Naive thymus-derived CD4-positive, alpha-beta T cell (primary cell): Measurements from ENCODE around the gene DSN1. TPM values are rescaled to one million over a fixed set of nuclear protein-coding genes. Genes with fewer than 3 reads are reported as not detected.
A peak's percentile ranks its signal among the peaks of the same experiment; 100 is the strongest.

Source experiments
- ATAC-seq: fragments of 150-1000 bp; cut with Tn5 transposase; 2 replicates; pipeline ENCODE4 v1.10.0; 2021; ENCODE audit warnings: mild to moderate bottlenecking, moderate library complexity
- CTCF ChIA-PET: fragments of 350-600 bp; sonication (Branson Sonifier 250); formaldehyde crosslinking; loops from one replicate; lab custom pipeline; 2021; ENCODE audit warnings: antibody characterized with exemption; lab: Charles Lee
- POLR2A ChIA-PET: fragments of 350-600 bp; sonication (Branson Sonifier 250); formaldehyde crosslinking; loops from one replicate; lab custom pipeline; 2021; ENCODE audit warnings: antibody characterized with exemption, inconsistent platforms; lab: Charles Lee
- DNase-seq, 9 donors: peaks; one replicate each; pipeline versions ENCODE4 v3.0.0 to v3.0.0-alpha.2; 2020 to 2022; ENCODE audit warnings: mixed read lengths in 1 of 9
- H3K27ac ChIP-seq: one replicate; pipeline ENCODE4 v1.7.0; 2013; ENCODE audit warnings: mild to moderate bottlenecking, low read depth, low read length, moderate library complexity
- H3K27me3 ChIP-seq, 2 donors: one replicate each; pipeline ENCODE4 v1.7.0; 2013; ENCODE audit warnings: low read length in 2 of 2, mild to moderate bottlenecking in 2 of 2, moderate library complexity in 2 of 2; ENCODE audit not compliant: control insufficient read depth in 2 of 2, insufficient read depth in 2 of 2
- H3K36me3 ChIP-seq, 3 experiments: 1 replicate in 2 of 3; 2 replicates in 1 of 3; pipeline ENCODE4 v1.7.0; 2013; ENCODE audit warnings: low read length in 3 of 3, mild to moderate bottlenecking in 3 of 3, moderate library complexity in 1 of 3; ENCODE audit not compliant: insufficient read depth in 3 of 3, control insufficient read depth in 2 of 3
- H3K4me1 ChIP-seq, 2 donors: one replicate each; pipeline ENCODE4 v1.7.0; 2013; ENCODE audit warnings: low read length in 2 of 2, mild to moderate bottlenecking in 2 of 2, moderate library complexity in 1 of 2; ENCODE audit not compliant: control insufficient read depth in 2 of 2, insufficient read depth in 2 of 2
- H3K4me3 ChIP-seq: 2 replicates; pipeline ENCODE4 v1.7.0; 2013; ENCODE audit warnings: mild to moderate bottlenecking, low read length
- H3K9me3 ChIP-seq, 3 experiments: 1 replicate in 2 of 3; 2 replicates in 1 of 3; pipeline ENCODE4 v1.7.0; 2013; ENCODE audit warnings: low read length in 3 of 3; ENCODE audit not compliant: control insufficient read depth in 2 of 3
- H3K27ac Mint-ChIP-seq, 9 donors: one replicate each; pipeline ENCODE4 v1.8.0; 2020 to 2022; ENCODE audit warnings: mixed read lengths in 9 of 9, mild to moderate bottlenecking in 8 of 9, moderate library complexity in 5 of 9, inconsistent platforms in 2 of 9
- H3K27me3 Mint-ChIP-seq, 5 donors: one replicate each; pipeline ENCODE4 v1.8.0; 2021 to 2022; ENCODE audit warnings: mixed read lengths in 5 of 5, mild to moderate bottlenecking in 1 of 5
- H3K36me3 Mint-ChIP-seq, 5 donors: one replicate each; pipeline ENCODE4 v1.8.0; 2020 to 2022; ENCODE audit warnings: mixed read lengths in 5 of 5, mild to moderate bottlenecking in 3 of 5, inconsistent platforms in 1 of 5
- H3K4me1 Mint-ChIP-seq, 7 donors: one replicate each; pipeline ENCODE4 v1.8.0; 2020 to 2022; ENCODE audit warnings: mixed read lengths in 7 of 7, mild to moderate bottlenecking in 3 of 7, inconsistent platforms in 1 of 7
- H3K4me3 Mint-ChIP-seq, 10 donors: one replicate each; pipeline ENCODE4 v1.8.0; 2020 to 2022; ENCODE audit warnings: mild to moderate bottlenecking in 10 of 10, mixed read lengths in 10 of 10, moderate library complexity in 6 of 10, inconsistent platforms in 2 of 10
- H3K9me3 Mint-ChIP-seq, 11 donors: one replicate each; pipeline ENCODE4 v1.8.0; 2020 to 2022; ENCODE audit warnings: mixed read lengths in 11 of 11, mild to moderate bottlenecking in 4 of 11, inconsistent platforms in 1 of 11, moderate library complexity in 1 of 11
- intact Hi-C, 2 donors: fragments of 100-400 bp; cut with micrococcal nuclease; formaldehyde crosslinking; loops; one replicate each; pipeline ENCODE4 v1.15.1; 2023
- polyA plus RNA-seq, 2 donors: library from polyadenylated mRNA; unstranded; fragments of 300-500 nt; fragmentation: Illumina TruSeq; gene quantifications; one replicate each; pipeline ENCODE4 v1.2.3, GENCODE V29; 2021
- total RNA-seq, 6 experiments: library from RNA in 5 of 6; stranded (reverse) in 5 of 6; gene quantifications; 1 replicate in 5 of 6; 2 replicates in 1 of 6; pipeline ENCODE4 v1.2.3 and lab custom pipeline; 2021 to 2026

DSN1 gene, protein sequence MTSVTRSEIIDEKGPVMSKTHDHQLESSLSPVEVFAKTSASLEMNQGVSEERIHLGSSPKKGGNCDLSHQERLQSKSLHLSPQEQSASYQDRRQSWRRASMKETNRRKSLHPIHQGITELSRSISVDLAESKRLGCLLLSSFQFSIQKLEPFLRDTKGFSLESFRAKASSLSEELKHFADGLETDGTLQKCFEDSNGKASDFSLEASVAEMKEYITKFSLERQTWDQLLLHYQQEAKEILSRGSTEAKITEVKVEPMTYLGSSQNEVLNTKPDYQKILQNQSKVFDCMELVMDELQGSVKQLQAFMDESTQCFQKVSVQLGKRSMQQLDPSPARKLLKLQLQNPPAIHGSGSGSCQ
- total RNA-seq (10 to 100 TPM in 4 of 5 experiments, 1 to 10 TPM in 1; 9.2 to 27.5 (median 13.4) TPM), polyA plus RNA-seq (10 to 100 TPM in 1 of 2 donors, 1 to 10 TPM in 1; 9.0 to 10.5 TPM), total RNA-seq (lab: John Stamatoyannopoulos, UW) (12.1 reads per million, percentile 40 among the genes with 10 or more reads in this experiment)

- peak; percentile 94 to 100 (median 97) for DNase-seq
- POLR2A ChIA-PET = interaction anchor here (0.5 to 1.9 kb wide), 6 partner anchors 9 to 313 kb away, joined by 3 to 7 read pairs (median 3); partner anchors contain the start of gene SLA2
- no peaks in the 10 kb centered on the region for H3K27me3 ChIP-seq
- Mint-ChIP-seq H3K4me3 (peak within 1 kb of the TSS; percentile 83 to 98 (median 95)), H3K9me3 (peaks cover 0 to 5% (median 0%) of the 10 kb centered on the region in 11 donors), H3K27ac (peak within 1 kb of the TSS; percentile 90 to 100 (median 97)), H3K36me3 (peaks cover 0 to 5% (median 0%) of the 10 kb centered on the region in 5 donors), H3K4me1 (peaks cover 8 to 36% (median 27%) of the 10 kb centered on the region in 7 donors), H3K27me3 (peaks cover 0 to 2% (median 0%) of the 10 kb centered on the region in 5 donors)
- peaks cover 0 to 12% (median 0%) of the 10 kb centered on the region in 3 experiments for H3K36me3 ChIP-seq
- ATAC-seq = peak; percentile 90
- CTCF ChIA-PET = no interaction called here
- peaks cover 8 to 13% of the 10 kb centered on the region in 2 donors for H3K4me1 ChIP-seq
- intact Hi-C loops = loop anchor here (1.0 to 10.0 kb wide), 11 partner anchors 27 to 819 kb away; partner anchors contain the start of genes NDRG3 (in 2 of the 2), MROH8 (in 1 of the 2), RAB5IF (in 1 of the 2) and RBL1 (in 1 of the 2)
- peak within 1 kb of the TSS; percentile 96 for H3K4me3 ChIP-seq
- peak within 1 kb of the TSS; percentile 93 for H3K27ac ChIP-seq
- no peaks in the 10 kb centered on the region for H3K9me3 ChIP-seq
These were observed at the start of gene DSN1 for GRCh38 chr20:36773597-36774390. TSS of gene DSN1 (minus strand) at chr20:36773763. CDS start at chr20:36771458, 2,305 bp downstream.

- no peak overlapping the region for H3K4me3 Mint-ChIP-seq
- H3K27ac Mint-ChIP-seq = no peak overlapping the region
- ChIA-PET POLR2A (no interaction called here), CTCF (no interaction called here)
- H3K27me3 Mint-ChIP-seq = no peaks in the 10 kb centered on the region
- peaks cover 0 to 14% (median 0%) of the 10 kb centered on the region in 7 donors for H3K4me1 Mint-ChIP-seq
- H3K4me3 ChIP-seq = no peak overlapping the region
- no peak overlapping the region for H3K27ac ChIP-seq
- H3K4me1 ChIP-seq = no peaks in the 10 kb centered on the region
- DNase-seq (no peak), ATAC-seq (no peak)
- H3K27me3 ChIP-seq = no peaks in the 10 kb centered on the region
- H3K36me3 Mint-ChIP-seq = peaks cover 0 to 2% (median 0%) of the 10 kb centered on the region in 5 donors
- intact Hi-C loops = no loop called here
- no peaks in the 10 kb centered on the region for H3K36me3 ChIP-seq
- no peaks in the 10 kb centered on the region for H3K9me3 Mint-ChIP-seq
- no peaks in the 10 kb centered on the region for H3K9me3 ChIP-seq
These were observed 49.6 kb upstream of the DSN1 start for GRCh38 chr20:36823121-36823520.

DNA sequence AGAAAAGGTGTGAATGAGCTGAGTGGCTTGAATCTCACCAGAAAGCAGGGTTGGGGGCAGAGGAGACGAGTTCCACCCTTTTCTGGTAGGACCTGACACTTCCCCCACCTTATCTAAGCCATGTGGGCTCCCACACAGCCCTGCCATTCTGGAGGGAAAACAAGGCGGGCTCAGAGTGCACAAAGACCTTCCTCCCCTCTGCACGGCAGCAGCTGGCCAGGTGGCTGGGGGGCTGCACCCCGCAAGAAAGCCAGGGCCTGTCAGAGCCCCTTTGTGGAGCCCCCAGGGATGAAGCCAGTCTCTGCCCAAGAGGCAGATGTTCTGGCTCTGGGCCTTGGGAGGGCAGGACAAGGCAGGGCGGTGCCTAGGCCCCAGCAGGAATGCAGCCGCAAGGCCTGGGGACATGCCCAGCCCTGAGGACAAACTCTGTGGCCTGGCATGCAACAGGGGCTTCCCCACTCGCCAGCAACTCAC, 48.4 kb upstream of the DSN1 start:
- no peaks in the 10 kb centered on the region for H3K27me3 Mint-ChIP-seq
- peaks cover 0 to 5% (median 0%) of the 10 kb centered on the region in 7 donors for H3K4me1 Mint-ChIP-seq
- Histone ChIP-seq H3K36me3 (no peaks in the 10 kb centered on the region), H3K4me3 (no peak overlapping the region), H3K9me3 (no peaks in the 10 kb centered on the region), H3K27me3 (no peaks in the 10 kb centered on the region), H3K4me1 (no peaks in the 10 kb centered on the region), H3K27ac (no peak overlapping the region)
- no peaks in the 10 kb centered on the region for H3K9me3 Mint-ChIP-seq
- no peak for ATAC-seq
- no peak for DNase-seq
- ChIA-PET POLR2A (no interaction called here), CTCF (no interaction called here)
- no peak overlapping the region for H3K4me3 Mint-ChIP-seq
- H3K36me3 Mint-ChIP-seq = peaks cover 0 to 2% (median 0%) of the 10 kb centered on the region in 5 donors
- H3K27ac Mint-ChIP-seq = no peak overlapping the region
- intact Hi-C loops = no loop called here

- H3K9me3 ChIP-seq = no peaks in the 10 kb centered on the region
- no peak overlapping the region for H3K4me3 Mint-ChIP-seq
- POLR2A ChIA-PET = no interaction called here
- H3K4me1 ChIP-seq = no peaks in the 10 kb centered on the region
- ATAC-seq = no peak
- H3K9me3 Mint-ChIP-seq = no peaks in the 10 kb centered on the region
- CTCF ChIA-PET = no interaction called here
- no peaks in the 10 kb centered on the region for H3K27me3 Mint-ChIP-seq
- no peak overlapping the region for H3K4me3 ChIP-seq
- no peaks in the 10 kb centered on the region for H3K36me3 ChIP-seq
- H3K27me3 ChIP-seq = no peaks in the 10 kb centered on the region
- no peaks in the 10 kb centered on the region for H3K36me3 Mint-ChIP-seq
- H3K27ac Mint-ChIP-seq = no peak overlapping the region
- no peaks in the 10 kb centered on the region for H3K4me1 Mint-ChIP-seq
- DNase-seq = no peak
- no peak overlapping the region for H3K27ac ChIP-seq
- intact Hi-C loops = no loop called here
These were observed 47.4 kb upstream of the DSN1 start for GRCh38 chr20:36820928-36821327.

DNA sequence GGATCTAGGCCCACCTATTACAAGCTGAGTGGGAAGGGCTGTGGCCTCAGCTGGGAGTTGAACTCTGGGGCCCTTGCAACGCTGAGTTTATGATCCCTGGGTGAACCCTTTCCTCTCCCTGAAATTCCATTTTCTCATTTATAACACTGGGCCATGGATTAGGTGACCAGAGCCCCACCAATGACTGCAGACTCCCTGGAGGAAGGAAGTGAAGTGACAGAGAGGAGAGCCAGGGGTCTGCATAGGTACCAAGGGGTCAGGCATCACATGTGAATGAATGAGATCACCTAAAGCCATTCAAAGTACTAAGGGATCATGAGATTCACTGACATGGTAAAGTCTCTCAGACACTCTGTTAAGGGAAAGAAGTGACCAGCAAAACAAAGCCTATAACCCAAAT, 46.5 kb upstream of the DSN1 start:
- Mint-ChIP-seq H3K27me3 (no peaks in the 10 kb centered on the region), H3K4me1 (no peaks in the 10 kb centered on the region), H3K27ac (no peak overlapping the region), H3K36me3 (no peaks in the 10 kb centered on the region), H3K4me3 (no peak overlapping the region), H3K9me3 (no peaks in the 10 kb centered on the region)
- intact Hi-C loops = no loop called here
- no peak for ATAC-seq
- no peak overlapping the region for H3K4me3 ChIP-seq
- no peak overlapping the region for H3K27ac ChIP-seq
- H3K9me3 ChIP-seq = no peaks in the 10 kb centered on the region
- ChIA-PET CTCF (interaction anchor here (1.1 kb wide), 1 partner anchor 84 kb away, joined by 3 read pairs; no protein-coding TSS in a partner anchor), POLR2A (no interaction called here)
- no peaks in the 10 kb centered on the region for H3K36me3 ChIP-seq
- no peak for DNase-seq
- no peaks in the 10 kb centered on the region for H3K27me3 ChIP-seq
- H3K4me1 ChIP-seq = no peaks in the 10 kb centered on the region

GRCh38 chr20:36819659-36820058, 46.1 kb upstream of the DSN1 start:
- Histone ChIP-seq H3K27me3 (no peaks in the 10 kb centered on the region), H3K4me3 (no peak overlapping the region), H3K27ac (no peak overlapping the region), H3K4me1 (no peaks in the 10 kb centered on the region), H3K36me3 (no peaks in the 10 kb centered on the region), H3K9me3 (no peaks in the 10 kb centered on the region)
- no peak overlapping the region for H3K4me3 Mint-ChIP-seq
- POLR2A ChIA-PET = no interaction called here
- no peaks in the 10 kb centered on the region for H3K9me3 Mint-ChIP-seq
- peak overlapping the region in 2 of 9 donors; percentile 23 to 28 for H3K27ac Mint-ChIP-seq
- no peak for ATAC-seq
- peaks cover 0 to 1% (median 0%) of the 10 kb centered on the region in 7 donors for H3K4me1 Mint-ChIP-seq
- DNase-seq = no peak
- H3K27me3 Mint-ChIP-seq = no peaks in the 10 kb centered on the region
- CTCF ChIA-PET = interaction anchor here (1.1 kb wide), 1 partner anchor 83 kb away, joined by 3 read pairs; no protein-coding TSS in a partner anchor
- intact Hi-C loops = no loop called here
- H3K36me3 Mint-ChIP-seq = no peaks in the 10 kb centered on the region
